Gastrocnemius medialis (tissue), 4 donors: ENCODE measurements around the gene MDFIC2. TPM values are rescaled to one million over a fixed set of nuclear protein-coding genes. Genes with fewer than 3 reads are reported as not detected.

ENCODE experiments used
- ATAC-seq, 2 donors: fragments of 150-250 bp; one replicate each; pipeline ENCODE4 v1.9.1; 2016
- DNase-seq, 2 donors: peaks; one replicate each; pipeline ENCODE4 v3.0.0-alpha.2; 2019
- H3K27ac ChIP-seq, 4 donors: fragments of 200-600 bp; sonication (generic); 1 replicate in 1 of 4; 2 replicates in 3 of 4; pipeline ENCODE4 v1.5.1; 2016 to 2018; ENCODE audit warnings: mild to moderate bottlenecking in 2 of 4, moderate library complexity in 1 of 4
- H3K27me3 ChIP-seq, 3 donors: fragments of 200-600 bp; sonication (generic) in 2 of 3; 1 replicate in 1 of 3; 2 replicates in 2 of 3; pipeline versions ENCODE4 v1.5.1 to v1.6.0; 2016 to 2019; ENCODE audit warnings: mild to moderate bottlenecking in 1 of 3, moderate library complexity in 1 of 3
- H3K36me3 ChIP-seq, 2 donors: fragments of 200-600 bp; sonication (generic) in 1 of 2; one replicate each; pipeline ENCODE4 v1.5.1; 2017 to 2018
- H3K4me1 ChIP-seq, 2 donors: fragments of 200-600 bp; sonication (generic) in 1 of 2; one replicate each; pipeline ENCODE4 v1.5.1; 2016 to 2017; ENCODE audit warnings: mild to moderate bottlenecking in 2 of 2
- H3K4me3 ChIP-seq, 4 donors: fragments of 200-600 bp; sonication (generic) in 3 of 4; 1 replicate in 1 of 4; 2 replicates in 3 of 4; pipeline ENCODE4 v1.5.1; 2016 to 2019; ENCODE audit warnings: mild to moderate bottlenecking in 2 of 4
- H3K9me3 ChIP-seq, 3 donors: fragments of 200-600 bp; sonication (generic) in 2 of 3; 1 replicate in 1 of 3; 2 replicates in 2 of 3; pipeline ENCODE4 v1.5.1; 2016 to 2019
- CTCF ChIP-seq, 5 experiments: fragments of 450-650 bp in 3 of 5; fragments of 200-600 bp in 2 of 5; sonication (generic) in 2 of 5; IDR thresholded peaks in 4 of 5; conservative IDR thresholded peaks in 1 of 5; 1 replicate in 4 of 5; 2 replicates in 1 of 5; pipeline ENCODE4 v1.5.1; 2016 to 2019; ENCODE audit warnings: antibody characterized with exemption in 5 of 5, mild to moderate bottlenecking in 3 of 5, moderate library complexity in 3 of 5
- POLR2A ChIP-seq, 2 donors: fragments of 450-650 bp; IDR thresholded peaks; one replicate each; pipeline ENCODE4 v1.6.1; 2017; ENCODE audit warnings: antibody characterized with exemption in 2 of 2, mild to moderate bottlenecking in 2 of 2, moderate library complexity in 2 of 2
- in situ Hi-C, 4 donors: fragments of 200-750 bp; cut with MboI; loops; one replicate each; pipeline versions ENCODE4 v1.15.0 to v1.8.0; 2017; ENCODE audit warnings: low sequenced_read_pairs in 4 of 4
- intact Hi-C: fragments of 100-400 bp; cut with DNase I; formaldehyde crosslinking; loops from one replicate; pipeline ENCODE4 v1.15.1; 2023; ENCODE audit warnings: low total_unique reads
- total RNA-seq, 4 donors: library from RNA; depleted of rRNA; stranded (reverse); fragments of >200 nt; gene quantifications; one replicate each; pipeline versions ENCODE4 v1.1.0 to v1.2.3, GENCODE V29; 2016

MDFIC2 gene
- total RNA-seq, 4 donors from 2014 or later, result not detected

GRCh38 chr3:70245746-70246525 is 66.5 kb downstream of the MDFIC2 start:
- in situ Hi-C loops, result no loop called here
- ATAC-seq (no peak), DNase-seq (no peak)
- no peak overlapping the region for H3K27ac ChIP-seq
- no peaks in the 10 kb centered on the region for H3K4me1 ChIP-seq
- intact Hi-C loops, result no loop called here
- H3K36me3 ChIP-seq, result no peaks in the 10 kb centered on the region
- H3K27me3 ChIP-seq, result no peaks in the 10 kb centered on the region
- no peak overlapping the region for H3K4me3 ChIP-seq
- TF ChIP-seq CTCF (IDR thresholded peaks at IDR 0.05 in 4 of 5, conservative IDR thresholded peaks at IDR 0.05 in 1 of 5) (no peak), POLR2A (IDR thresholded peaks at IDR 0.05) (no peak)
- no peaks in the 10 kb centered on the region for H3K9me3 ChIP-seq

- H3K4me3 ChIP-seq, result no peak overlapping the region
- no peaks in the 10 kb centered on the region for H3K4me1 ChIP-seq
- intact Hi-C loops (no loop called here), in situ Hi-C loops (no loop called here)
- DNase-seq (no peak), ATAC-seq (no peak)
- no peak for TF ChIP-seq POLR2A (IDR thresholded peaks at IDR 0.05)
- H3K36me3 ChIP-seq, result no peaks in the 10 kb centered on the region
- no peaks in the 10 kb centered on the region for H3K27me3 ChIP-seq
- H3K27ac ChIP-seq, result no peak overlapping the region
- no peaks in the 10 kb centered on the region for H3K9me3 ChIP-seq
Measured at GRCh38 chr3:70244422-70244821, 68.0 kb downstream of the MDFIC2 start.

- in situ Hi-C loops, result no loop called here
Measured at GRCh38 chr3:70242297-70242882, 70.0 kb downstream of the MDFIC2 start.

GRCh38 chr3:70233812-70234211 is 78.6 kb downstream of the MDFIC2 start:
- TF ChIP-seq POLR2A (IDR thresholded peaks at IDR 0.05) (no peak), CTCF (IDR thresholded peaks at IDR 0.05 in 4 of 5, conservative IDR thresholded peaks at IDR 0.05 in 1 of 5) (no peak)
- Histone ChIP-seq H3K4me3 (no peak overlapping the region), H3K36me3 (no peaks in the 10 kb centered on the region), H3K9me3 (no peaks in the 10 kb centered on the region), H3K27ac (no peak overlapping the region), H3K4me1 (no peaks in the 10 kb centered on the region), H3K27me3 (no peaks in the 10 kb centered on the region)
- in situ Hi-C loops (no loop called here), intact Hi-C loops (no loop called here)
- DNase-seq (no peak), ATAC-seq (no peak)

More at GRCh38 chr3:70242297-70242882, 70.0 kb downstream of the MDFIC2 start:
- H3K4me1 ChIP-seq, result no peaks in the 10 kb centered on the region
- H3K27ac ChIP-seq, result no peak overlapping the region
- H3K9me3 ChIP-seq, result no peaks in the 10 kb centered on the region
- intact Hi-C loops, result no loop called here
- H3K4me3 ChIP-seq, result no peak overlapping the region
- no peaks in the 10 kb centered on the region for H3K36me3 ChIP-seq
- DNase-seq (no peak), ATAC-seq (no peak)
- no peaks in the 10 kb centered on the region for H3K27me3 ChIP-seq
- TF ChIP-seq POLR2A (IDR thresholded peaks at IDR 0.05) (no peak), CTCF (IDR thresholded peaks at IDR 0.05 in 4 of 5, conservative IDR thresholded peaks at IDR 0.05 in 1 of 5) (no peak)

GRCh38 chr3:70233112-70233511 is 79.3 kb downstream of the MDFIC2 start:
- intact Hi-C loops (no loop called here), in situ Hi-C loops (no loop called here)
- Histone ChIP-seq H3K27me3 (no peaks in the 10 kb centered on the region), H3K36me3 (no peaks in the 10 kb centered on the region), H3K4me3 (no peak overlapping the region), H3K9me3 (no peaks in the 10 kb centered on the region), H3K27ac (no peak overlapping the region), H3K4me1 (no peaks in the 10 kb centered on the region)
- ATAC-seq, result no peak
- no peak for DNase-seq
- no peak for TF ChIP-seq POLR2A (IDR thresholded peaks at IDR 0.05)
